SK-N-SH (cell line): ENCODE results near the gene COL23A1. TPM values are rescaled to one million over a fixed set of nuclear protein-coding genes. Genes with fewer than 3 reads are reported as not detected.

ENCODE experiments used
- CTCF ChIA-PET: fragments of 300-600, 350-600 bp; formaldehyde crosslinking; extraction: SDS; loops from one replicate; lab custom pipeline; 2021; lab: Yijun Ruan, JAX
- POLR2A ChIA-PET: fragments of 350-600 bp; sonication (Branson Sonifier 250); formaldehyde crosslinking; extraction: SDS; loops from one replicate; lab custom pipeline; 2020; ENCODE audit warnings: antibody characterized with exemption, inconsistent platforms; lab: Yijun Ruan, JAX
- DNase-seq: peaks from one replicate; pipeline ENCODE4 v3.0.0; 2012
- H2AFZ ChIP-seq: fragments of 200-600 bp; sonication (generic); 2 replicates; pipeline ENCODE4 v1.8.1; 2016; ENCODE audit warnings: antibody characterized with exemption, mild to moderate bottlenecking, low read depth
- H3F3A ChIP-seq: fragments of 200-600 bp; sonication (generic); replicated peaks from 2 replicates; pipeline ENCODE3; 2016; ENCODE audit warnings: antibody characterized with exemption, mild to moderate bottlenecking; ENCODE audit not compliant: insufficient read depth
- H3K27ac ChIP-seq, 2 experiments: fragments of 200-500 bp in 1 of 2; fragments of 200-600 bp in 1 of 2; sonication (Bioruptor generic) in 1 of 2; sonication (generic), shearing (Covaris generic) in 1 of 2; 2 replicates each; pipeline versions ENCODE4 v1.5.1 to v1.6.1; 2014 to 2016; ENCODE audit warnings: low read depth in 2 of 2, inconsistent platforms in 1 of 2, low read length in 1 of 2, mild to moderate bottlenecking in 1 of 2, mixed read lengths in 1 of 2
- H3K27me3 ChIP-seq: fragments of 200-600 bp; sonication (generic), shearing (Covaris generic); 2 replicates; pipeline ENCODE4 v1.6.1; 2016; ENCODE audit warnings: mixed run types; ENCODE audit not compliant: insufficient read depth
- H3K36me3 ChIP-seq, 2 experiments: fragments of 200-500 bp in 1 of 2; fragments of 200-600 bp in 1 of 2; sonication (Bioruptor generic) in 1 of 2; sonication (generic) in 1 of 2; replicated peaks in 1 of 2; 2 replicates each; pipeline versions ENCODE3 to v1.5.1; 2014 to 2016; ENCODE audit warnings: low read length in 1 of 2, mild to moderate bottlenecking in 1 of 2; ENCODE audit not compliant: insufficient read depth in 2 of 2, control insufficient read depth in 1 of 2
- H3K4me1 ChIP-seq, 2 experiments: fragments of 200-500 bp in 1 of 2; fragments of 200-600 bp in 1 of 2; sonication (Bioruptor generic) in 1 of 2; sonication (generic), shearing (Covaris generic) in 1 of 2; 2 replicates each; pipeline versions ENCODE4 v1.5.1 to v1.6.1; 2014 to 2016; ENCODE audit warnings: low read depth in 1 of 2, low read length in 1 of 2, mixed run types in 1 of 2; ENCODE audit not compliant: insufficient read depth in 2 of 2, control insufficient read depth in 1 of 2
- H3K4me2 ChIP-seq: fragments of 200-600 bp; sonication (generic), shearing (Covaris generic); 2 replicates; pipeline ENCODE4 v1.6.1; 2017; ENCODE audit warnings: mixed run types
- H3K4me3 ChIP-seq, 2 experiments: fragments of 200-500 bp in 1 of 2; fragments of 200-600 bp in 1 of 2; sonication (Bioruptor generic) in 1 of 2; sonication (generic), shearing (Covaris generic) in 1 of 2; 2 replicates each; pipeline versions ENCODE4 v1.5.1 to v1.8.1; 2014 to 2016; ENCODE audit warnings: low read depth in 2 of 2, inconsistent platforms in 1 of 2, low read length in 1 of 2, mild to moderate bottlenecking in 1 of 2, mixed read lengths in 1 of 2, moderate library complexity in 1 of 2
- H3K79me2 ChIP-seq: fragments of 200-600 bp; sonication (generic); 2 replicates; pipeline ENCODE4 v1.8.1; 2017; ENCODE audit warnings: mild to moderate bottlenecking; ENCODE audit not compliant: insufficient read depth
- H3K9ac ChIP-seq: fragments of 200-600 bp; sonication (generic); 2 replicates; pipeline ENCODE4 v1.6.1; 2017; ENCODE audit warnings: mixed run types
- H3K9me2 ChIP-seq: fragments of 200-600 bp; sonication (generic); 2 replicates; pipeline ENCODE4 v1.6.1; 2017; ENCODE audit warnings: mixed run types
- H3K9me3 ChIP-seq: fragments of 200-600 bp; sonication (generic); 2 replicates; pipeline ENCODE4 v1.6.1; 2017; ENCODE audit warnings: mixed run types, mild to moderate bottlenecking, moderate library complexity
- H4K20me1 ChIP-seq: fragments of 200-600 bp; sonication (generic); 2 replicates; pipeline ENCODE4 v1.6.1; 2017; ENCODE audit warnings: mild to moderate bottlenecking, mixed run types; ENCODE audit not compliant: insufficient read depth
- CHD2 ChIP-seq: fragments of 150-350 bp; IDR thresholded peaks from 2 replicates; pipeline ENCODE4 v1.6.1; 2018; ENCODE audit warnings: low read length; ENCODE audit not compliant: partially characterized antibody
- FOSL2 ChIP-seq: IDR thresholded peaks from 2 replicates; pipeline ENCODE4 v1.4.0; 2012; ENCODE audit warnings: low read depth, mild to moderate bottlenecking, moderate library complexity, borderline replicate concordance
- FOXM1 ChIP-seq: IDR thresholded peaks from 2 replicates; pipeline ENCODE4 v1.4.0; 2012; ENCODE audit warnings: low read depth, mild to moderate bottlenecking
- GABPA ChIP-seq: IDR thresholded peaks from 2 replicates; pipeline ENCODE4 v1.4.0; 2012; ENCODE audit warnings: low read depth, mild to moderate bottlenecking
- MXI1 ChIP-seq: IDR thresholded peaks from 2 replicates; pipeline ENCODE4 v1.6.1; 2012; ENCODE audit warnings: mild to moderate bottlenecking, low read depth, low read length, improper control_type of control experiment
- WGBS: methylation state at CpG from one replicate; pipeline ENCODE4 v1.1.6; 2017; ENCODE audit warnings: low lambda C conversion rate; 5-methylcytosine and 5-hydroxymethylcytosine counted together
- polyA plus RNA-seq, 3 experiments: library from polyadenylated mRNA; depleted of rRNA; stranded (reverse); fragments of >200 nt; gene quantifications; 2 replicates each; pipeline ENCODE4 v1.2.3, GENCODE V29; 2012
- TF ChIP-seq, protein P1 (sequence below): fragments of 200-600 bp; sonication (generic); IDR thresholded peaks from 2 replicates; pipeline ENCODE4 v1.6.1; 2017; ENCODE audit warnings: antibody characterized with exemption, mild to moderate bottlenecking, moderate library complexity
- TF ChIP-seq, protein P2 (sequence below): IDR thresholded peaks from 2 replicates; pipeline ENCODE4 v1.6.1; 2012; ENCODE audit warnings: mild to moderate bottlenecking, low read depth, low read length, moderate library complexity
- TF ChIP-seq, protein P3 (sequence below): IDR thresholded peaks from 2 replicates; pipeline ENCODE4 v1.4.0; 2012; ENCODE audit warnings: low read depth, borderline replicate concordance

Gene COL23A1
- polyA plus RNA-seq, 1 of the 3 experiments (the other 2 are of a cell fraction), result 0.10 TPM

DNA sequence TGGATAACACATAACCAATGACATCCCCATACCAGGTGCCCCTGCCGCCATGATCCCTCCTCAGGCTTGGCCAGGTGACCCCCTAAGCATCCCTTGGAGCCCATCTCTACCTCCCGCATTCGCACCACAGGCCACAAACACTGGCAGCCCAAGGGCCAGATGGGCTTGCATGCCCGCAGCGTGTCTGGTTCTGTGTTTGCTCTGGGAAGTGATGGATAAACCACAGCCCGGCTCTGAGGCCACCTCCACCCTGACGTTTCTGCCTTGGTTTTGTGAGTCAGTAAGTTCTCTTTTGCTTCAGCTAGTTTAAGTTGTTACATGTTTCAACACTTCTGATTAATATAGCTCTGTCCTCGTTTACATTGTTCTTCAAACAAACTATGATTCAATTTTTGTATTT lies 185.2 kb downstream of the COL23A1 start:
- no peak overlapping the region for H2AFZ ChIP-seq
- POLR2A ChIA-PET, result no interaction called here
- H3K9me2 ChIP-seq, result no peaks in the 10 kb centered on the region
- H3K79me2 ChIP-seq, result no peaks in the 10 kb centered on the region
- no peak overlapping the region; a peak in 1 of 4 replicates for H3K27ac ChIP-seq
- no peak overlapping the region for H3K4me2 ChIP-seq
- no peak for DNase-seq
- no peak overlapping the region for H3K9ac ChIP-seq
- H3F3A ChIP-seq, result no peaks in the 10 kb centered on the region
- no peaks in the 10 kb centered on the region for H3K36me3 ChIP-seq
- H3K27me3 ChIP-seq, result no peaks in the 10 kb centered on the region
- H4K20me1 ChIP-seq, result no peaks in the 10 kb centered on the region
- no peak overlapping the region for H3K4me3 ChIP-seq
- WGBS, result 58% methylated on average over 7 of the region's 8 CpGs
- CTCF ChIA-PET, result interaction anchor here (1.0 kb wide), 1 partner anchor 170 kb away, joined by 3 read pairs; no protein-coding TSS in a partner anchor
- no peak for TF ChIP-seq FOSL2
- TF ChIP-seq CHD2, result no peak
- TF ChIP-seq, protein P1, sequence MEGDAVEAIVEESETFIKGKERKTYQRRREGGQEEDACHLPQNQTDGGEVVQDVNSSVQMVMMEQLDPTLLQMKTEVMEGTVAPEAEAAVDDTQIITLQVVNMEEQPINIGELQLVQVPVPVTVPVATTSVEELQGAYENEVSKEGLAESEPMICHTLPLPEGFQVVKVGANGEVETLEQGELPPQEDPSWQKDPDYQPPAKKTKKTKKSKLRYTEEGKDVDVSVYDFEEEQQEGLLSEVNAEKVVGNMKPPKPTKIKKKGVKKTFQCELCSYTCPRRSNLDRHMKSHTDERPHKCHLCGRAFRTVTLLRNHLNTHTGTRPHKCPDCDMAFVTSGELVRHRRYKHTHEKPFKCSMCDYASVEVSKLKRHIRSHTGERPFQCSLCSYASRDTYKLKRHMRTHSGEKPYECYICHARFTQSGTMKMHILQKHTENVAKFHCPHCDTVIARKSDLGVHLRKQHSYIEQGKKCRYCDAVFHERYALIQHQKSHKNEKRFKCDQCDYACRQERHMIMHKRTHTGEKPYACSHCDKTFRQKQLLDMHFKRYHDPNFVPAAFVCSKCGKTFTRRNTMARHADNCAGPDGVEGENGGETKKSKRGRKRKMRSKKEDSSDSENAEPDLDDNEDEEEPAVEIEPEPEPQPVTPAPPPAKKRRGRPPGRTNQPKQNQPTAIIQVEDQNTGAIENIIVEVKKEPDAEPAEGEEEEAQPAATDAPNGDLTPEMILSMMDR, result no peak
- TF ChIP-seq, protein P2, sequence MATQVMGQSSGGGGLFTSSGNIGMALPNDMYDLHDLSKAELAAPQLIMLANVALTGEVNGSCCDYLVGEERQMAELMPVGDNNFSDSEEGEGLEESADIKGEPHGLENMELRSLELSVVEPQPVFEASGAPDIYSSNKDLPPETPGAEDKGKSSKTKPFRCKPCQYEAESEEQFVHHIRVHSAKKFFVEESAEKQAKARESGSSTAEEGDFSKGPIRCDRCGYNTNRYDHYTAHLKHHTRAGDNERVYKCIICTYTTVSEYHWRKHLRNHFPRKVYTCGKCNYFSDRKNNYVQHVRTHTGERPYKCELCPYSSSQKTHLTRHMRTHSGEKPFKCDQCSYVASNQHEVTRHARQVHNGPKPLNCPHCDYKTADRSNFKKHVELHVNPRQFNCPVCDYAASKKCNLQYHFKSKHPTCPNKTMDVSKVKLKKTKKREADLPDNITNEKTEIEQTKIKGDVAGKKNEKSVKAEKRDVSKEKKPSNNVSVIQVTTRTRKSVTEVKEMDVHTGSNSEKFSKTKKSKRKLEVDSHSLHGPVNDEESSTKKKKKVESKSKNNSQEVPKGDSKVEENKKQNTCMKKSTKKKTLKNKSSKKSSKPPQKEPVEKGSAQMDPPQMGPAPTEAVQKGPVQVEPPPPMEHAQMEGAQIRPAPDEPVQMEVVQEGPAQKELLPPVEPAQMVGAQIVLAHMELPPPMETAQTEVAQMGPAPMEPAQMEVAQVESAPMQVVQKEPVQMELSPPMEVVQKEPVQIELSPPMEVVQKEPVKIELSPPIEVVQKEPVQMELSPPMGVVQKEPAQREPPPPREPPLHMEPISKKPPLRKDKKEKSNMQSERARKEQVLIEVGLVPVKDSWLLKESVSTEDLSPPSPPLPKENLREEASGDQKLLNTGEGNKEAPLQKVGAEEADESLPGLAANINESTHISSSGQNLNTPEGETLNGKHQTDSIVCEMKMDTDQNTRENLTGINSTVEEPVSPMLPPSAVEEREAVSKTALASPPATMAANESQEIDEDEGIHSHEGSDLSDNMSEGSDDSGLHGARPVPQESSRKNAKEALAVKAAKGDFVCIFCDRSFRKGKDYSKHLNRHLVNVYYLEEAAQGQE, result no peak
- TF ChIP-seq MXI1, result no peak
- no peak for TF ChIP-seq FOXM1
- H3K4me1 ChIP-seq, result peaks cover 0 to 2% of the 10 kb centered on the region in 2 experiments; a peak in 1 of 4 replicates
- H3K9me3 ChIP-seq, result no peaks in the 10 kb centered on the region

DNA sequence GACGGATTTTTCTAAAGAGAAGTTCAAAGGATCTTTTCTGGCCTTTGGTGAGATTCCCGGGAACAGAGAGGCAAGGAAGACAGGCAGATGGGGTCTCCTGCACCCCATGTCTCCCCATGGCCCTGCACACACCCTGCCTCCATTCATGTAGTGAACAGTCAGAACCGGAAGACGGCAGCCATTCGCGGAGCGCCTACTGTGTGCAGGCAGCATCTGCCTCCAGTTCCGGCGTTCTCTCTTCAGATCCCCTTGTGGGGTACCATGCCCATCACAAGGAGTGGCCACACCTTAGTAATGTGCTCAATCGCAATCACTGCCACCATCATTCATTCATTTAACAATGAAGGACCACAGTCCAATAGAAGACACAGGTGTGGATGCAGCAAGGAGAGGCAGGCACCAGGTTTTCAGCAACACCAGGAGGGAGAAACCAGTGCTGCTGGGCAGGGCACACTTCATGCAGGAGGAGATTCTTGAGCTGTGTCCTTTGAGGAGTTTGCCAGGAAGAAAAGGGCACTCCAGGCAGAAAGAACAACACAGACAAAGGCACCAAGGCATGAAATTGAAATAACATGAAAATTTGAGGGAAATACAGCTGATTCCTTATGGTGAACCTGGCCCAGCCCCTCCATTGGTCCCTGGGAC lies 186.1 kb downstream of the COL23A1 start:
- Histone ChIP-seq H3K4me2 (no peak overlapping the region), H3F3A (no peaks in the 10 kb centered on the region), H3K79me2 (no peaks in the 10 kb centered on the region), H3K36me3 (no peaks in the 10 kb centered on the region), H3K9me2 (no peaks in the 10 kb centered on the region), H3K9ac (no peak overlapping the region), H3K27ac (no peak overlapping the region), H3K27me3 (no peaks in the 10 kb centered on the region), H4K20me1 (no peaks in the 10 kb centered on the region), H2AFZ (no peak overlapping the region), H3K9me3 (no peaks in the 10 kb centered on the region), H3K4me1 (peaks cover 0 to 9% of the 10 kb centered on the region in 2 experiments; a peak in 1 of 4 replicates), H3K4me3 (no peak overlapping the region)
- ChIA-PET POLR2A (no interaction called here), CTCF (interaction anchor here (1.0 kb wide), 1 partner anchor 169 kb away, joined by 3 read pairs; no protein-coding TSS in a partner anchor)
- TF ChIP-seq, protein P3, sequence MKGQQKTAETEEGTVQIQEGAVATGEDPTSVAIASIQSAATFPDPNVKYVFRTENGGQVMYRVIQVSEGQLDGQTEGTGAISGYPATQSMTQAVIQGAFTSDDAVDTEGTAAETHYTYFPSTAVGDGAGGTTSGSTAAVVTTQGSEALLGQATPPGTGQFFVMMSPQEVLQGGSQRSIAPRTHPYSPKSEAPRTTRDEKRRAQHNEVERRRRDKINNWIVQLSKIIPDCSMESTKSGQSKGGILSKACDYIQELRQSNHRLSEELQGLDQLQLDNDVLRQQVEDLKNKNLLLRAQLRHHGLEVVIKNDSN, result no peak
- no peak for TF ChIP-seq GABPA
- 73% methylated on average over 10 of the region's 10 CpGs for WGBS
- DNase-seq, result no peak
